ENCODE measurements around the gene GPHN. TPM values are rescaled to one million over a fixed set of nuclear protein-coding genes. Genes with fewer than 3 reads are reported as not detected.

GPHN gene
- total RNA-seq, 1 donor from 2014 or later: 27.0 TPM

GRCh38 chr14:66662374-66662773, 154.4 kb downstream of the GPHN start:
- intact Hi-C loops (cut with DNase I): no loop called here
- DNase-seq (no peak), ATAC-seq (no peak)

GRCh38 chr14:66677780-66678179, 169.8 kb downstream of the GPHN start:
- TF ChIP-seq CTCF (IDR thresholded peaks at IDR 0.05): no peak
- no peaks in the 10 kb centered on the region for H3K27me3 ChIP-seq (ENCODE audit: low read depth)
- no peak overlapping the region for H3K4me3 ChIP-seq
- H3K36me3 ChIP-seq: no peaks in the 10 kb centered on the region
- no peak overlapping the region for H3K27ac ChIP-seq
- H3K9me3 ChIP-seq: peaks cover 50% of the 10 kb centered on the region
- ATAC-seq: no peak
- no peak for DNase-seq
- H3K4me1 ChIP-seq: no peaks in the 10 kb centered on the region
- intact Hi-C loops (cut with DNase I): no loop called here

More at GRCh38 chr14:66662374-66662773, 154.4 kb downstream of the GPHN start:
- H3K36me3 ChIP-seq: no peaks in the 10 kb centered on the region
- peaks cover 8% of the 10 kb centered on the region for H3K9me3 ChIP-seq
- peak; percentile 32 for TF ChIP-seq CTCF (IDR thresholded peaks at IDR 0.05)
- H3K27me3 ChIP-seq (ENCODE audit: low read depth): no peaks in the 10 kb centered on the region
- H3K27ac ChIP-seq: no peak overlapping the region
- no peaks in the 10 kb centered on the region for H3K4me1 ChIP-seq
- H3K4me3 ChIP-seq: no peak overlapping the region

GRCh38 chr14:66680216-66680615, 172.3 kb downstream of the GPHN start:
- Histone ChIP-seq H3K9me3 (peaks cover 42% of the 10 kb centered on the region), H3K4me1 (no peaks in the 10 kb centered on the region), H3K27me3 (ENCODE audit: low read depth) (no peaks in the 10 kb centered on the region), H3K36me3 (no peaks in the 10 kb centered on the region), H3K27ac (no peak overlapping the region), H3K4me3 (no peak overlapping the region)
- DNase-seq: no peak
- no peak for TF ChIP-seq CTCF (IDR thresholded peaks at IDR 0.05)
- ATAC-seq: no peak
- intact Hi-C loops (cut with DNase I): no loop called here

- no peak for ATAC-seq
- Histone ChIP-seq H3K4me3 (no peak overlapping the region), H3K27me3 (ENCODE audit: low read depth) (no peaks in the 10 kb centered on the region), H3K27ac (no peak overlapping the region), H3K36me3 (no peaks in the 10 kb centered on the region), H3K4me1 (no peaks in the 10 kb centered on the region), H3K9me3 (no peaks in the 10 kb centered on the region)
- DNase-seq: no peak
- intact Hi-C loops (cut with DNase I): no loop called here
- TF ChIP-seq CTCF (IDR thresholded peaks at IDR 0.05): no peak
These were observed 188.4 kb downstream of the GPHN start for GRCh38 chr14:66696326-66696725.

GRCh38 chr14:66698503-66698902, 190.6 kb downstream of the GPHN start:
- no peaks in the 10 kb centered on the region for H3K27me3 ChIP-seq (ENCODE audit: low read depth)
- no peak for ATAC-seq
- intact Hi-C loops (cut with DNase I): no loop called here
- H3K36me3 ChIP-seq: no peaks in the 10 kb centered on the region
- no peak overlapping the region for H3K4me3 ChIP-seq
- H3K9me3 ChIP-seq: no peaks in the 10 kb centered on the region
- no peaks in the 10 kb centered on the region for H3K4me1 ChIP-seq
- DNase-seq: no peak
- no peak overlapping the region for H3K27ac ChIP-seq
- TF ChIP-seq CTCF (IDR thresholded peaks at IDR 0.05): no peak

- Histone ChIP-seq H3K36me3 (no peaks in the 10 kb centered on the region), H3K4me1 (no peaks in the 10 kb centered on the region), H3K4me3 (no peak overlapping the region), H3K9me3 (peaks cover 9% of the 10 kb centered on the region), H3K27me3 (ENCODE audit: low read depth) (no peaks in the 10 kb centered on the region), H3K27ac (no peak overlapping the region)
- no peak for ATAC-seq
- TF ChIP-seq CTCF (IDR thresholded peaks at IDR 0.05): no peak
- intact Hi-C loops (cut with DNase I): no loop called here
- no peak for DNase-seq
These were observed 193.9 kb downstream of the GPHN start for GRCh38 chr14:66701813-66702212.

Data from lower lobe of right lung (tissue), 2 donors.